ENCODE measurements around the gene NRARP.
A peak's percentile ranks its signal among the peaks of the same experiment; 100 is the strongest.

Gene NRARP

DNA sequence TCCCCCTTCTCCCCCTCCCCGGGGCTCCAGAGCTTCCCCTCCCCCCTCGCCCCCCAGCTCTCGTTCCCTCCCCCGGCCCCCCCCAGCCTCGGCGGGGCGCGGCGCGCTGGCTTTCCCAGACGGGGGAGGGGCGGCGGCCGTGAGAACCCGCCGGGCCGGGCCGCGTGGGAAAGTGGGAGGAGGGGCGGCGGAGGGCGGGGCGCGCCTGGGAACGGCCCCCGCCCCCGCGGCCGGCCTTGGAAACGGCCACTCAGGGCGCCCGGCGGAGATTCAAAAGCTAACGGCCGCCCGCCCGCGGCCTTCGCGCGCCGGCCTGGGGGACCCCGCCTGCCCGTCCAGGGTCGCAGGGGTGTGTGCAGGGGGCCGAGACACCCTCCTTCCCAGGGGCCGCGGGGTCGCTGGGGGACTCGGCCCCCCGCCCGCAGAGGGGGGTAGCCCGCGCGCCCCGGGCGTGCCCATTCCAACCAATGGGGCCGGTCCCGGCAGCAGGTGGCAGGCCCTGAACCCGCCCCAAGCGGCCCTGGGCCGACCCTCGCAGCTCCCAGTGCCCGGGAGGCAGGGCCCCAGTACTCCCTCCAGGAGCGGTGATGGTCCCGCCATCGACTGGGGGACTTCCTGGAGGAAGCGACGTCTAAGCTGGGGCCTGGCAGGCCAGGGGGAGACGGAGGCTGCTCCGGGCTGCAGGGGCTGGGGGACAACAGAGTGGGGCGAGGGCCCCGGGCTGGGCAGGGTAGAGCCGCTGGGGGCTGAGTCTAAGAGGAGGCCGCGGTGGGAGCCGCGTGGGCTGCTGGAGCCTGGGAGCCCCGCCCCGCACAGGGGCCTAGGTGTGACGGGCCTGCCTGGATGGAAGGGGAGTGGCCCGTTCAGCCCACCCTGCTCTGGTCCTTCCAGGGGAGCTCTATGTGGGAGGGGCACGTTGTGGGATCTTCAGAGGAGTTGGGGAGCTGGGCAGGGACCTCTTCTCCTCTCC lies 14.2 kb upstream of the NRARP start:
- no peak for TF ChIP-seq CTCF (IDR thresholded peaks at IDR 0.05; ENCODE audit: insufficient read depth, low read depth, low read length, missing control alignments)
- DNase-seq (ENCODE audit: low read depth) = peak; percentile 61
- peak overlapping the region; percentile 48 for H3K4me3 ChIP-seq (ENCODE audit: low read depth, low read length)

GRCh38 chr9:137315581-137316011 lies 13.5 kb upstream of the NRARP start:
- no peak for DNase-seq (ENCODE audit: low read depth)
- no peak for TF ChIP-seq CTCF (IDR thresholded peaks at IDR 0.05; ENCODE audit: insufficient read depth, low read depth, low read length, missing control alignments)
- no peak overlapping the region for H3K4me3 ChIP-seq (ENCODE audit: low read depth, low read length)

DNA sequence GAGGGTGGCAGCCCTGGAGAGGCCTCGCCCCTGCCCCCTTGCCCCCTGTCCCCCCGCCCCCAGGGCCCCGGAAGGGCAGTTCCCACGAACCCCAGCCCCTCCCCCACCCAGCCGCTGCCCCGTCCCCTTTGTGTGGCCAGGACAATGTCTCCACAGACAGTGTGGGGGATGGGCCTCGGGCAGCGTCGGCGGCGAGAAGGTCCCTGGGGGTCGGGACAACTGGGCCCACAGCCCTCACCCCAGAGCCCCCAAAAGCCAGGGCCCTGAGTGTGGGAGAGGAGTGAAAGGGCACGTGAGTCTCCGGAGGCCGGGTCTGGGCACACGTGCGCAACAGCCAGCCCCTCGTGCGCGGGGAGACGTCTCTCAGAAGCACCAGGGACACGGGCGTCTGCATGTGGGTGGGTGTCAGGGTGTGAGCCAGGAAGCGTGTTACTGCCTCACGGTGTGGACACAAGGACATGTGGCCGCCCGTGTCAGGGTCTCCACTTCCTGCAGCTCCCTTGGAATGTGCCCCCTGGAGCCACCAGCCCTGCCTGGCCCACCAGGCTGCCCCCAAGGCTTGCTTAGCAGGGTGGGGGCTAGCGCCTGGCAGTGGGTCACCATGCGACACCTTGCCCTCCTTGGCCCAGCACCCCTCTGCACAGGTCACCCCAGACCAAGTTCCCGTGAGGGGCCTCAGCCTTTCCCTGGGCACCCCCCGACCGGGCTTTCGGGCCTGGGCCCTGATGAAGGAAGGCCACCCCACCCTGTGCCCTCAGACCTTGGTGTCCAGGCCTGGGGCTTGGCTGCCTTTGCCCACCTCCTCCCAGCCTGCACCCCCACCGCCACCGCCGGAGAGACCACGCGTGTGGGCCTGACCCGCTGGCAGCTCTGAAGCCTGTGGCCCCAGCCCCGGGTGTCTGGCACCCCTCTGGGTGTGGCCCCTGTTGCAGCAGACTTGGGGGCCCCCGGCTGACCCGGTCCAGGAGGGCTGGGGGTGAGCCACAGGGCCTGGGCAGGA lies 12.8 kb upstream of the NRARP start:
- DNase-seq (ENCODE audit: low read depth) = no peak
- H3K4me3 ChIP-seq (ENCODE audit: low read depth, low read length) = no peak overlapping the region
- TF ChIP-seq CTCF (IDR thresholded peaks at IDR 0.05; ENCODE audit: insufficient read depth, low read depth, low read length, missing control alignments) = no peak

DNA sequence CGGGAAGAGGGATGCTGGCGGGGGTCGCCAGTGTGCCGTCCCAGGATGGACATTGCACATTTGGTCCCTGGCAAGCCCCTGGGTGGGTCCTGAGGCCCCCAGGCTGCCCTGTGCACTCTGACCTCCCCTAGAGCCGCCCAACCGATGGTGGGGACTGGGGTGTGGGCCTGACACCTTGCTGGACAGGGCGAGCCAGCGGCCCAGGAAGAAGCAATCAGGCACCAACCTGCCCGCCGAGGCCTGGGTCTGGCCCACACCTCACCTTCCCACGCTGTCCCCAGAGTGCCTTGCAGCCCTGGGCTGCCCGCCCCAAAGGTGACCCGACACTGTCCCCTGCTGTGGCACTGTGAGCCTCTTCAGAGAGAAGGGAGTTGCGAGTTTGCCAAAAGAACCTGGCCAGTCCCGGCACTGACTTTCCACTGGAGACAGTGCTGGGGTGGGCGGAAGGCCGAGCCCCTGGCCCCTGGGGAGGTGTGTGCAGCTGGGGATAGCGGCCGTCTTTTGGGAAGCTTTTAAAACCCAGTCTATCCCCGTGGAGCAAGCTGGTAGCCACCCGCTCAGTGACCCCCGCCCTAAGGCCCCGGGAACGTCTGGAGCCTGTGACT lies 12.0 kb upstream of the NRARP start:
- no peak for DNase-seq (ENCODE audit: low read depth)
- TF ChIP-seq CTCF (IDR thresholded peaks at IDR 0.05; ENCODE audit: insufficient read depth, low read depth, low read length, missing control alignments) = no peak
- H3K4me3 ChIP-seq (ENCODE audit: low read depth, low read length) = no peak overlapping the region

GRCh38 chr9:137313326-137313936 lies 11.4 kb upstream of the NRARP start:
- H3K4me3 ChIP-seq (ENCODE audit: low read depth, low read length) = no peak overlapping the region
- TF ChIP-seq CTCF (IDR thresholded peaks at IDR 0.05; ENCODE audit: insufficient read depth, low read depth, low read length, missing control alignments) = no peak
- no peak for DNase-seq (ENCODE audit: low read depth)

- TF ChIP-seq CTCF (IDR thresholded peaks at IDR 0.05; ENCODE audit: insufficient read depth, low read depth, low read length, missing control alignments) = no peak
- no peak for DNase-seq (ENCODE audit: low read depth)
- no peak overlapping the region for H3K4me3 ChIP-seq (ENCODE audit: low read depth, low read length)
These were observed 10.8 kb upstream of the NRARP start for GRCh38 chr9:137312852-137313325.

Data from GM12865 (cell line).